ENCODE measurements around the gene CKAP5.

- TF ChIP-seq CTCF (IDR thresholded peaks at IDR 0.05) (no peak), POLR2A (IDR thresholded peaks at IDR 0.05) (no peak)
These were observed 11.6 kb upstream of the CKAP5 start for GRCh38 chr11:46857666-46858065.
